Measurements from ENCODE around the gene PTAFR.

GRCh38 chr1:28162151-28162550 lies 14.3 kb downstream of the PTAFR start:
- TF ChIP-seq TAF1 (IDR thresholded peaks at IDR 0.05; ENCODE audit: low read depth, low read length) (no peak), RAD21 (IDR thresholded peaks at IDR 0.05 in 1 of 2, conservative IDR thresholded peaks at IDR 0.05 in 1 of 2; ENCODE audit: low read depth in 2 of 2, low read length in 2 of 2) (no peak), ATF3 (IDR thresholded peaks at IDR 0.05; ENCODE audit: insufficient read depth, low read depth, low read length) (no peak), GABPA (IDR thresholded peaks at IDR 0.05; ENCODE audit: borderline replicate concordance, insufficient read depth, low read length) (no peak), JUND (IDR thresholded peaks at IDR 0.05; ENCODE audit: low read length) (no peak)
- TF ChIP-seq, protein P1, sequence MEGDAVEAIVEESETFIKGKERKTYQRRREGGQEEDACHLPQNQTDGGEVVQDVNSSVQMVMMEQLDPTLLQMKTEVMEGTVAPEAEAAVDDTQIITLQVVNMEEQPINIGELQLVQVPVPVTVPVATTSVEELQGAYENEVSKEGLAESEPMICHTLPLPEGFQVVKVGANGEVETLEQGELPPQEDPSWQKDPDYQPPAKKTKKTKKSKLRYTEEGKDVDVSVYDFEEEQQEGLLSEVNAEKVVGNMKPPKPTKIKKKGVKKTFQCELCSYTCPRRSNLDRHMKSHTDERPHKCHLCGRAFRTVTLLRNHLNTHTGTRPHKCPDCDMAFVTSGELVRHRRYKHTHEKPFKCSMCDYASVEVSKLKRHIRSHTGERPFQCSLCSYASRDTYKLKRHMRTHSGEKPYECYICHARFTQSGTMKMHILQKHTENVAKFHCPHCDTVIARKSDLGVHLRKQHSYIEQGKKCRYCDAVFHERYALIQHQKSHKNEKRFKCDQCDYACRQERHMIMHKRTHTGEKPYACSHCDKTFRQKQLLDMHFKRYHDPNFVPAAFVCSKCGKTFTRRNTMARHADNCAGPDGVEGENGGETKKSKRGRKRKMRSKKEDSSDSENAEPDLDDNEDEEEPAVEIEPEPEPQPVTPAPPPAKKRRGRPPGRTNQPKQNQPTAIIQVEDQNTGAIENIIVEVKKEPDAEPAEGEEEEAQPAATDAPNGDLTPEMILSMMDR (IDR thresholded peaks at IDR 0.05; ENCODE audit: control extremely low read depth in 1 of 3, insufficient read depth in 1 of 3, low read depth in 1 of 3, low read length in 3 of 3) = no peak
